Activated CD4-positive, alpha-beta memory T cell treated with anti-CD3 and anti-CD28 coated beads, Interleukin-2, amount 10 ng/mL, durations not matched to agents 7 days and 5 days (primary cell): ENCODE measurements around the gene IL24. TPM values are rescaled to one million over a fixed set of nuclear protein-coding genes. Genes with fewer than 3 reads are reported as not detected.

ENCODE experiments used
- CTCF ChIA-PET: fragments of 350-600 bp; sonication (Branson Sonifier 250); formaldehyde crosslinking; loops from one replicate; lab custom pipeline; 2021; ENCODE audit warnings: antibody characterized with exemption, inconsistent platforms; lab: Charles Lee
- POLR2A ChIA-PET: fragments of 350-600 bp; sonication (Branson Sonifier 250); formaldehyde crosslinking; loops from one replicate; lab custom pipeline; 2021; ENCODE audit warnings: antibody characterized with exemption; lab: Charles Lee
- DNase-seq: peaks from one replicate; pipeline ENCODE4 v3.0.0-alpha.2; 2020
- H3K27ac Mint-ChIP-seq: one replicate; pipeline ENCODE4 v1.8.0; 2021; ENCODE audit warnings: mild to moderate bottlenecking, mixed read lengths
- H3K27me3 Mint-ChIP-seq: one replicate; pipeline ENCODE4 v1.8.0; 2021; ENCODE audit warnings: mixed read lengths
- H3K36me3 Mint-ChIP-seq: one replicate; pipeline ENCODE4 v1.8.0; 2021; ENCODE audit warnings: low read depth, mixed read lengths
- H3K4me1 Mint-ChIP-seq: one replicate; pipeline ENCODE4 v1.8.0; 2021; ENCODE audit warnings: mixed read lengths
- H3K4me3 Mint-ChIP-seq: one replicate; pipeline ENCODE4 v1.8.0; 2021; ENCODE audit warnings: mild to moderate bottlenecking, mixed read lengths
- H3K9me3 Mint-ChIP-seq: one replicate; pipeline ENCODE4 v1.8.0; 2021; ENCODE audit warnings: mixed read lengths
- total RNA-seq, 2 experiments: library from RNA; stranded (reverse); gene quantifications; one replicate each; pipeline ENCODE4 v1.2.3, GENCODE V29; 2021

IL24 gene
- total RNA-seq, 2 experiments from 2014 or later, result not detected

DNA sequence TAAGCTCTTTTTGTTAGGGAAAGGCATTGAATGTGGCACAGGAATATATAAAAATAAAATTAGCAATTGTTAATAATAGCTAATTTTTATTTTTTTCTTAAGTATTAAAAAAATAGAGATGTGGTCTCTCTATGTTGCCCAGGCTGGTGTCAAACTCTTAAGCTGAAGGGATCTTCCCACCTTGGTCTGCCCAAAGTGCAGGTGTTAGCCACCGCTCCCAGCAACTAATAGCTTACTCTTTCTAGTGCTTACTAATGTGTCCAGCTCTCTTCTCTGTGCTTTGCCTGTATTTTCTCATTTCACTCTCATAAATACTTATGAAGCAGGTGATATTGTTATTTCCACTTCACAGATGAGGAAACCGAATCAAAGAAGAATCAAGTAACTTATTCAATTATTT lies 13.4 kb upstream of the IL24 start:
- no peak for DNase-seq
- Mint-ChIP-seq H3K27me3 (peaks cover 16% of the 10 kb centered on the region), H3K36me3 (peaks cover 3% of the 10 kb centered on the region), H3K9me3 (peaks cover 6% of the 10 kb centered on the region), H3K27ac (no peak overlapping the region), H3K4me3 (no peak overlapping the region), H3K4me1 (peaks cover 4% of the 10 kb centered on the region)
- ChIA-PET CTCF (interaction anchor here (0.8 to 2.6 kb wide), 8 partner anchors 9 to 146 kb away, joined by 3 to 8 read pairs (median 4); partner anchors contain the start of gene IL20), POLR2A (no interaction called here)

DNA sequence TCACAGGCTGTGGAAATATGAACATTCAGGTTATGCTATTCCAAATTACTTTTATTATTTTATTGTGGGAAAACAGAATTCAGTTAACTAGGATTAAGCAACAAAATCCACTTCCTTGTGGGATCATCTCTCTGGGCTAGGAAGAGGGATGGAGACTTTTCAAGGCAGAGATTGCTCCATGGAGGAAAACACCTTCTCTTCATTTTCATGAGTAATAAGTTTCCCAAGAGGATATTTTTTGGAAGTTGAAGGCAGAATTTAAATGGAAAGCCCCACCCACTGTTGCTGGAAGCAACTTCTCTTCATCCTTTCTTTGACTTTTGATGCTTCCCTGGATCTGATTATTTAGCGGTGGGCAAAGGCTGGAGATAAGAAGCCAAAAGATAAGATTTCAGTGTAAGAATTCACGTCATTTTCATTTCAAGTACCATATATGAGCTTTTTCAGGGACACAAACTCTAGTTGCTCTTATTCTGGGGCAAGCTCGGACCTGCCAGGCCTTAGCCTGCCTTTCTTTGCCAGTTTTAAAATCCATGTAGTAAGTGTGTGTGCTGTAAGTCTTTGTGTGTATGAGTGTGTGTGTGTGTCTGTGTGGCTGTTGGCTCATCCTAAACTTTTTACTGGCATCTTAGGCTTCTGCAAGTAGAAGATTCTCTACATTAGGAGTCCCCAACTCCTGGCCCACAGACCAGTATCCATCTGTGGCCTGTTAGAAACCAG lies 11.7 kb upstream of the IL24 start:
- ChIA-PET POLR2A (interaction anchor here (1.3 kb wide), 1 partner anchor 201 kb away, joined by 3 read pairs; the partner anchor contains the start of gene MAPKAPK2), CTCF (interaction anchor here (0.7 to 2.5 kb wide), 3 partner anchors 20 to 340 kb away, joined by 3 to 8 read pairs (median 4); partner anchors contain the start of gene IL20)
- Mint-ChIP-seq H3K4me3 (no peak overlapping the region), H3K27ac (no peak overlapping the region), H3K4me1 (peaks cover 19% of the 10 kb centered on the region), H3K36me3 (no peaks in the 10 kb centered on the region), H3K9me3 (no peaks in the 10 kb centered on the region), H3K27me3 (peaks cover 16% of the 10 kb centered on the region)
- no peak for DNase-seq

DNA sequence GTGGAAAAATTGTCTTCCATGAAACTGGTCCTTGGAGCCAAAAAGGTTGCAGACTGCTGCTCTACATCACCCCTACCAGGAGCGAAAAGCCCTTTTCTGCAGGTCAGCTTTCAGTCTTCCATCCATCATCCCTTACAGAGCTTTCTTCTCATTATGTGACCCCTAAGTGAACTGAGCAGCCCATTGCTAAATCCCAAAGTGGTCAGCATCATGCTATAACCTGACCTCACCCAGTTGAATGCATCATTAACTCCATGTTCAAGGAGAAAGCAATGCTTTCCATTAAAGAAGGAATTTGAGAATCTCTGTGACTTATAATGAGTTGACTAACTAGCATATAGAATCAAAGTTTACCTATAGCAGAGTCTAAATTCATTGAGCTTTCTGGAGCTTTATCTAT lies 10.4 kb upstream of the IL24 start:
- Mint-ChIP-seq H3K9me3 (no peaks in the 10 kb centered on the region), H3K4me1 (peaks cover 30% of the 10 kb centered on the region), H3K27me3 (peaks cover 16% of the 10 kb centered on the region), H3K27ac (no peak overlapping the region), H3K4me3 (no peak overlapping the region), H3K36me3 (no peaks in the 10 kb centered on the region)
- POLR2A ChIA-PET, result no interaction called here
- CTCF ChIA-PET, result interaction anchor here (1.2 to 2.2 kb wide), 3 partner anchors 25 to 162 kb away, joined by 3 to 6 read pairs (median 4); no protein-coding TSS in a partner anchor
- DNase-seq, result no peak

DNA sequence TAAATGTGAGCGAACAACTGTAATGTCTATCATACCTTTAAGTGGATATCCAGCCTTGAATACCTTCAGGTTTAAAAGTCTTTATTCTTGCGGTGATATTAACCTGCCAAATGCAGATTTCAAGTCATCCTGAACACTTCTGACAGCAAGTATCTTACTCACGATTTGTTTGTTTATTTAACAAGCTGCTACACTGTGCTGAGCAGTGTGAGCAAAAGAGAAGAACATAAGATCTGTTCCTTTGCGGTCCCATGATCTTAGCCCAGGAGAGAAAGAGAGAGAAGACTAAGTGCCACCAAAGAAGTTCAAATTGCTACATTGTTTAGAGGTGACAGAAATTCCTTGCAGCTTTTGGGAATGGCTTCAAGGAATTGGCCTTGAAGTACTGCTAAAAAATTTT lies 9.5 kb upstream of the IL24 start:
- H3K27ac Mint-ChIP-seq, result no peak overlapping the region
- POLR2A ChIA-PET, result interaction anchor here (1.0 kb wide), 1 partner anchor 22 kb away, joined by 3 read pairs; no protein-coding TSS in a partner anchor

DNA sequence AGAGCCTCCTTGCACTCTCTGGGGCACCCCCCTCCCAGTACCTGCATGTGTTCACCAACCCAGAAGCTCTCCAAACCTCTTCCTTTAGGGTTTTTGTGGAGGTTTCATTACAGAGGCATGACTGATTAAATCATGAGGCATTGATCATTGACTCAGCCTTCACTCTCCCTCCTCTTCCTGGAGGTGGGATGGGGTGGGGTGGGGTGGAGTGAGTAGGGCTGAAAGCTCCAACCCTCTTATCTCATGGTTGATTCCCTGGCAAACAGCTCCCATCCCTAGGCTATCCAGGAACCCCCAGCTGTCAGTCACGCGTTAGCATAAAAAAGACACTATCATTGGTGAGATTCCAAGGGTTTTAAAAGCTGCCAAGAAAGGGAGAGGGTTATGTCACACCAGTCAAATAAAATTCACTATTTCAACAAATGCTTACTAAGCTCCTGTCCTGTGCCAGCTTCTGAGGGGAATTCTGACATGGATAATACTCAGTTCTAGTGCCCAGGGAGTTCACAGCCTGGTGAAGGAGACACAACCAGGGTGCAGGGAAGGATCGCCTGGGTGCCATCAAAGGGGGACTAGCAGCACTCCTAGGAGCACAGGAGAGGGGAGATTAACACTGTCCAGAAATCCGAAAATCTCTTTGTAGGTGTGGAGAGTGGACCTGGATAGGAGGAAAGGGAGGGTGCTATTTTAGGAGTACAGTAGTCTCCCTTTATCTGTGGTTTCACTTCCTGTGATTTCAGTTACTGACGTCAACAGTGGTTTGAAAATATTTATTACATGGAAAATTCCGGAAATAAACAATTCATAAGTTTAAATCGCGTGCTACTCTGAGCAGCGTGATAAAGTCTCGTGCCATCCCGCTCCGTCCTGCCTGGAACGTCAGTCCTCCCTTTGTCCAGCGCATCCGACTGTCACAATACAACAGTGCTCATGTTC lies 6.8 kb upstream of the IL24 start:
- ChIA-PET CTCF (interaction anchor here (0.9 to 1.1 kb wide), 2 partner anchors 22 to 278 kb away, joined by 3 to 4 read pairs; no protein-coding TSS in a partner anchor), POLR2A (no interaction called here)
- Mint-ChIP-seq H3K4me3 (no peak overlapping the region), H3K36me3 (no peaks in the 10 kb centered on the region), H3K9me3 (no peaks in the 10 kb centered on the region), H3K4me1 (peaks cover 35% of the 10 kb centered on the region), H3K27me3 (peaks cover 11% of the 10 kb centered on the region), H3K27ac (no peak overlapping the region)
- DNase-seq, result no peak

More for the DNA sequence above, 9.5 kb upstream of the IL24 start:
- no peaks in the 10 kb centered on the region for H3K36me3 Mint-ChIP-seq
- H3K27me3 Mint-ChIP-seq, result peaks cover 16% of the 10 kb centered on the region
- peaks cover 31% of the 10 kb centered on the region for H3K4me1 Mint-ChIP-seq
- CTCF ChIA-PET, result interaction anchor here (1.2 to 2.2 kb wide), 4 partner anchors 15 to 163 kb away, joined by 3 to 6 read pairs (median 4); no protein-coding TSS in a partner anchor
- no peak for DNase-seq
- H3K4me3 Mint-ChIP-seq, result no peak overlapping the region
- no peaks in the 10 kb centered on the region for H3K9me3 Mint-ChIP-seq

DNA sequence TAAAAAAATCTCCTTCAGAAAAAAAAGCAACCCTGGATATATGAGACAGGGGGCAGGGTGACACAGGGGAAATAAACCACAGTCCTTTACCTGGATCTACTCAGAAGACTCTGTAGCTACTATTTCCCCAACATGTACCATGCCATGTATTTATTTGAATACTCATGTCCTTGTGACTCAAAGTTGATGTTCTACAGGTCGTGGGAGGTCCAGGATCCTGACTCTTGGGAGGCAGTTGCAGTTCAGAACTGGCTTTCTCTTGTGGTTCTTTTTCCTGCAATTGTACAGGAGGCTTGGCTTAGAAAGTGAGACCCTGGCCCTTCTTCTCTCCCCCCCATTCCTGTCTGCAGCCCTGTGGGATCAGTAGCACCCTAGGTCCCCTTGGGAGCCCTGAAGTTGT lies 5.8 kb upstream of the IL24 start:
- Mint-ChIP-seq H3K4me1 (peaks cover 35% of the 10 kb centered on the region), H3K27ac (no peak overlapping the region), H3K36me3 (no peaks in the 10 kb centered on the region), H3K4me3 (no peak overlapping the region), H3K9me3 (no peaks in the 10 kb centered on the region), H3K27me3 (peaks cover 7% of the 10 kb centered on the region)
- ChIA-PET CTCF (no interaction called here), POLR2A (no interaction called here)
- no peak for DNase-seq

DNA sequence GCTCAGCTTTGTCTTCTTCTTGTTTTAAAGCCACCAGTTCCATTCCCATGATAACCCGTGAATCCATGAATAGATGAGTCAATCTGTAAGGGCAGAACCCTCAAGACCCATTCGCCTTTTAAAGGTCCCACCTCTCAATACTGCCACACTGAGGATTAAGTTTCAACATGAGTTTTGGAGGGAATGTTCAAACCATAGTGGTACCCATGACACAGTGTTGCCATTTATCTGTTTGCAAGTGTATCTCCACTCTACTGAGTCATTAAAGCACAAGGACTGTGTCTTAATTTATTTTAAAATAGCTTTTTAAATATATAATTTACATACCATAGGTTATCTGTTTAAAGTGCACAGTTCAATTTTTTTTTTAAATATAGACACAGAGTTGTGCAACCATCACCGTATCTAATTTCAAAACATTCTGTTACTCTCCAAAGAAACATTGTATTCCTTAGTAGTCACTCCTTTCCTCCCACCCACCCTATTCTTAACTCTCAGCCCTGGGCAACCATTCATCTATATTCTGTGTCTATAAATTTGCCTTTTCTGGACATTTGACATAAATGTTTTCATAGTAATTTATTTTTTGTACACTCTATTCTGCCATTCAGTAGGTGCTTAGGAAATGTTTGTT lies 4.8 kb upstream of the IL24 start:
- Mint-ChIP-seq H3K36me3 (no peaks in the 10 kb centered on the region), H3K4me1 (peaks cover 42% of the 10 kb centered on the region), H3K27ac (no peak overlapping the region), H3K9me3 (no peaks in the 10 kb centered on the region), H3K27me3 (peaks cover 3% of the 10 kb centered on the region), H3K4me3 (no peak overlapping the region)
- DNase-seq, result no peak
- ChIA-PET CTCF (interaction anchor here (3.3 kb wide), 1 partner anchor 20 kb away, joined by 12 read pairs; no protein-coding TSS in a partner anchor), POLR2A (no interaction called here)

DNA sequence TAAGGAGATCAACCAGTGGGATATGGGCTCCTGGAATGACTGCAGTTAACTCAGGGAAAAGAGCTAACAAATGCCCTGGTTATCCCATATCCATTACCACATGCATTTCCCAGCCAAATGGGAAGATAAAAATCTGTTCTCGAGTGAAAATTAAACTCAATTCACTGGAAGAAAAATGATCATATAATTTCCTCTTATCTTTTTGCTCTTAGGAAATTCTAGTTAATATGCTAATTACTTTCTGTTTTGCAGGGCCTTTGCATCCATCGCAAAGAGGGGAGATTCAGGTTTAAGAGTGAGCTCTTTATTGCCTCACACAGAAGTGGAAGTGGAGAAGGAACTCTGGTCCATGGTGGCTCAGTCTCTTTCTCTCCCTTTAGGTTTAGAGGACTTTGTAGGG lies 3.9 kb upstream of the IL24 start:
- peaks cover 40% of the 10 kb centered on the region for H3K4me1 Mint-ChIP-seq
- H3K27ac Mint-ChIP-seq, result no peak overlapping the region
- ChIA-PET CTCF (interaction anchor here (0.6 to 3.3 kb wide), 2 partner anchors 10 to 19 kb away, joined by 3 to 12 read pairs; no protein-coding TSS in a partner anchor), POLR2A (no interaction called here)
- peaks cover under 1% of the 10 kb centered on the region for H3K27me3 Mint-ChIP-seq
- DNase-seq, result no peak
- no peak overlapping the region for H3K4me3 Mint-ChIP-seq
- no peaks in the 10 kb centered on the region for H3K9me3 Mint-ChIP-seq
- H3K36me3 Mint-ChIP-seq, result no peaks in the 10 kb centered on the region

DNA sequence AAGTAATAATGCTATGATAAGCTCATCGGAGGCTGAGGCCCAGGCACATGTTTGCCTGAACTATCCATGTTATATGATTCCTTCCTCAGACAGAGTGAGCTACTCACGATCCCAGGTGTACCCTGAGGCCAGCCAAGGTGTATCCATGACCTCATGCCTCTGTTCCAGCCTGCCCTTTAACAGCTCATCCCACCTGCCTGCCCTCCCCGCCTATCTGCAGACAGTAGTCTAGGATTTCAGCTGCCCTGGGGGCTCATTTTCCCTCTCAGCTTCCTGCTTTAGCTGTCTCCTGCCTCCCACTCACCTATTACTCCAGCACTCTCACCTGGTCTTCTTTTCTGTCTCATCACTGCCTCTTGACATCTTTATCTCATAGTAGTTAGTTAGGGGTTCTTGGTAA lies 1.9 kb upstream of the IL24 start:
- H3K4me3 Mint-ChIP-seq, result no peak overlapping the region
- ChIA-PET CTCF (interaction anchor here (1.4 to 3.3 kb wide), 2 partner anchors 12 to 17 kb away, joined by 5 to 12 read pairs; no protein-coding TSS in a partner anchor), POLR2A (interaction anchor here (1.0 kb wide), 1 partner anchor 26 kb away, joined by 4 read pairs; no protein-coding TSS in a partner anchor)
- H3K4me1 Mint-ChIP-seq, result peaks cover 27% of the 10 kb centered on the region
- no peak overlapping the region for H3K27ac Mint-ChIP-seq
- H3K27me3 Mint-ChIP-seq, result peaks cover 2% of the 10 kb centered on the region
- DNase-seq, result no peak
- H3K36me3 Mint-ChIP-seq, result no peaks in the 10 kb centered on the region
- no peaks in the 10 kb centered on the region for H3K9me3 Mint-ChIP-seq

DNA sequence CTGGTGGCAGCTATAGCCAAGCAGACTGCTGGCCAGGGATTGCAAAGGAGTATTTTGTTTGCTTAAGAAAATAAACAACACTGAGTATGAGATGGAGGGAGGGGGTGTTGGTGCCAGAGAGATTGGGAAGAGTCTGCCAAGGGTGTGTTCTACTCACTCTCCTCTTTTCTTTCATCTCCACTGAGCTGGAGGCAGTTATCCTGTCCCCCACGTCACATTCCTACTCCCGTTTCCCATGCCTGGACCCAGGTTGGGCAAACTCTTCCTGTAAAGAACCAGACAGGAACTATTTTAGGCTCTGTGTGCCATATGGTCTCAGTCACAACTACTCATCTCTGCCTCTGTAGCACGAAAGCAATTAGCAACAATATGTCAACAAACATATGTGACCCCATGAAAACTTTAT lies 1.4 kb upstream of the IL24 start:
- no peak for DNase-seq
- H3K27ac Mint-ChIP-seq, result no peak overlapping the region
- H3K9me3 Mint-ChIP-seq, result no peaks in the 10 kb centered on the region
- H3K4me3 Mint-ChIP-seq, result no peak overlapping the region
- H3K36me3 Mint-ChIP-seq, result no peaks in the 10 kb centered on the region
- ChIA-PET POLR2A (interaction anchor here (1.0 kb wide), 1 partner anchor 26 kb away, joined by 4 read pairs; no protein-coding TSS in a partner anchor), CTCF (interaction anchor here (1.4 to 3.3 kb wide), 2 partner anchors 12 to 16 kb away, joined by 5 to 12 read pairs; no protein-coding TSS in a partner anchor)
- H3K27me3 Mint-ChIP-seq, result peaks cover 2% of the 10 kb centered on the region
- peaks cover 22% of the 10 kb centered on the region for H3K4me1 Mint-ChIP-seq

DNA sequence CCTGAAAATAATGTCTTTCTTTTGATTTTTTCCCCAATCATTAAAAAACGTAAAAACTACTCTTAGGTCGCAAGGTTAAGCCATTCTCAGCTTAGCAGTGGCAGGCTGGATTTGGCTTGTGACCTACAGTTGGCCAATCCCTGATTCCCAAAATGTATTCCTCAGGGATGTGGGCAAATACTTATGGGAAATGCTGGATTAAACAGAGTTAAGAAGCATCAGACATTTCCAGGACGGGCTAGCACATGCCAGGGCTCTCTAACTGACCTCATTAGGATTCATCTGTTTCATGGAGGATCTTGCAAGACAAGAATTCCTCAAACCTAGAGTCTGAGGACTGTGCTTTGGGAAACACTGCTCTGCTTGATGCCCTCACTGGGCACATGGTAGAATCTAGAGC lies 982 bp upstream of the IL24 start:
- Mint-ChIP-seq H3K27ac (no peak overlapping the region), H3K4me1 (peaks cover 18% of the 10 kb centered on the region)

More for the DNA sequence above, 982 bp upstream of the IL24 start:
- Mint-ChIP-seq H3K27me3 (peaks cover 2% of the 10 kb centered on the region), H3K4me3 (no peak overlapping the region), H3K9me3 (no peaks in the 10 kb centered on the region), H3K36me3 (no peaks in the 10 kb centered on the region)
- POLR2A ChIA-PET, result no interaction called here
- CTCF ChIA-PET, result no interaction called here
- DNase-seq, result no peak
